NOMO-1 treated with dmso at 0.1 percent for 144 hours (cell line): ENCODE measurements around the gene C1orf94.

Source experiments
- DNase-seq: peaks from one replicate; lab custom pipeline; 2025; ENCODE audit not compliant: unreplicated experiment; lab: John Stamatoyannopoulos, UW

Gene C1orf94

DNA sequence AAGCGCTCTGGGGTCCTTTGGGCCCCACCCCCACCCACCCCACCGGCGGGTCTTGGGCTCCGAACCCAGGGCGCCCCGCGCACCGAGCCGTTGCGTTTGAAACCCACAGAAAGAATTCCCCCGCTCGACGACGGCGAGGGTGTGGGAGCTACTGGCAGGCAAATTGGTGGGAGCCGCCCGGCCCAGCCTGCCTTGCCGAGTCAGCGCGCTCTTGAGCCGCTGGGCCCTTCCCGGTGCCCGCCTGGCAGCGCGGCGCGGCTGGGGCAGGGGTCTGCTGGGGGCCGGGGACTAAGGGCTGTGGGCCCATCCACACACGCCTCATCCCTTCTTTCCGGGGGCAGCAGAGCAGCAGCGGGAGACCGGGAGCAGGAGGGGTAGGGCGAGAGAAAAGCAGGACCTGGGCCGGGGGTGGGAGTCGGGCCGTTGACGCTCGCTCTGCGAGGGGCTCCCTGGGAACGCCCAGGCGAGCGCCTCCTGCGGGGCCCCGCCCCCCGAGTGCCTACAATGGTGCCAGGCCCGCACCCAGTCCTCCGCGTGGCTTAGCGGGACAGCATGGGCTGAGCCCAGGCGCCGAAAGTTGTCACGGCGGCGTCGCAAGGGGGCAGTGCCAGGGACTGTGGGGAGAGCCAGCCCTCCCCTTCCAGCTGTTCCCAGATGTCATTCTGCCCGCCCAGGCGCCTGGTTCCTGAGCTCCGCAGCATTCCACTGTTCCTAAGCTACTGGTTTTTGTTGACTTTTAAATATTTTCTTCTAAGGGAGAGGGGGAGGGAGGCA lies at the start of gene C1orf94:
Gene C1orf94, plus strand, starts transcription at position 78 of the 774 bp plus-strand sequence. CDS start 883 bp downstream, outside the sequence.
- DNase-seq = no peak

DNA sequence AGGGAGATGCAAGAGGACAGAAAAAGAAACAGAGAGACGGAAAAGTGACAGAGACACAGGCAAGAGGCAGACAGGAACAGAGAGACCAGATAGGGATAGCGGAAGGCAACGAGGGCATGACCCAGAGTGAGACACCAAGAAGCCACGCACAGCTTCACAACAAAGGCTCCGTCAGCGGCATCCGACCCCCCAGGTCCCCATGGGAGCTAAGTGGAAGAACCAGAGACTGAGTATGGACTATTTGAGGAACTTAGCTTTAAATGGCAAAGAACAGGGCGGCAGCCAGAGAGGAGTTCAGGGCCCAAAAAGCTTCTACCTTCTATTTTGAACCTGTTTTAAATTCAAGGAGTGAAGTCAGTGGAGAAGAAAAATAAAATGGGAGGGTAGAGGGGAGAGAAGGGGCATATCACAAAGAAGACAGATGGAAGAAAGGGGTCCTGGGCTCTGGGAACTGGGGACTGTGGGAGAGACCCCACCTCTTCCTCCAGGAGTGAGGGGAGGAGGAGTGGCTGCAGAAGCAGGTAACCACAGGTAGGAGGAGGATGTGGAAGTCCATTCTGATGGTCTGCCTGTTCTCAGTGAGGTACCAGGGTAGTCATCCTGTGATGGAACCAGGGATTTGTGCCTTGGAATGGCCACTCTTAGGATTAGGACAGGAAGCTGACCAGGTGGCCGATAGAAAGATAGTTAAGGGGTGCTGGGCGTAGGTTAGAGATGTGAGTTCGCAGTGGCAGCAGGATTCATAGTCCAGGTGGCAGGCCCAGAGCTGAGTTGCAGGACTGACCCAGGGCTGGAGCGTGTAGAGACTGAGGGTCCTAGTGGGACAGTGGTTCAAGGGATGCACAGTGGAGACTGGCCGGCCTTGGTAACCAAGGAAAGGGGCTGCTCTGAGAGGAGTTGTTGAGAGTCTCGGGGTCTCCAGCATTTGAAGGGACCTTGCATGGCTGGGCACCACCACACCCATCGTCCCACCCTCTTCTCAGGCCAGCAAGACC lies 49.4 kb upstream of the C1orf94 start:
- DNase-seq = no peak

DNA sequence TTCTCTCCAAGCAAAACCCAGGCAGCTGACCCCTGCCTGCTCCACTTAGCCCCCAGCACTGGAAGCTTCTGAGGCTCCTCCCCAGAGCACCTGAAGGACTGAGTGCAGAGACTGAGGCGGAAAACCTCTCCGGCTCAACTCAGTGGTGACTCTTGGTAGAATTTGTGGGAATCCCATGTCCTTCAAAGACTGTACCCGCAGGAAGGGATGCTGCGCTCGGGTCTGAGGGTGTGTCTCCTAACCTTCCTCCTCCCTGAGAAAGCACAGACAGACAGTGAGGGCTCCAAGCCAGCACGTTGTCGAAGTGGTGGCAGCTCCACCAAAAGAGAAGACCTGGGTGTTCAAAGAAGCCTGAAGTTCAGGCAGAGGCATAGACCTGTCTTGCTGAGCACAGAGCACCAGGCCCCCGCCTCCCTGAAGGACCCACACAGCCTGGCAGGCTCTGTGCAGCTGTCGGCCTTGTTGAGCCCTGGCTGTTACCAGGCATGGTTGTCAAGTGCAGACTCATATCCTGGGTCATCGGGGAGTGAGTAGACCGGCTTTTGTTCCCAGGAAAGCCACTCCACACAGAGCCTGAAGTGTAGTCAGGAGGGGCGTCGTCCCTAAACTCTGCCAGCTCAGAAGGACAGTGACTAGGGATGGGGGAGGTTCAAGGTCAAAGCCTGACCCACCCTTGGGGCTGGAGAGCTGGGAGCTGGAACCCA lies 48.4 kb upstream of the C1orf94 start:
- DNase-seq = no peak

- DNase-seq = no peak
Observed at GRCh38 chr1:34129630-34130029, 47.1 kb upstream of the C1orf94 start.

- DNase-seq = no peak
Observed at GRCh38 chr1:34130306-34130705, 46.4 kb upstream of the C1orf94 start.

DNA sequence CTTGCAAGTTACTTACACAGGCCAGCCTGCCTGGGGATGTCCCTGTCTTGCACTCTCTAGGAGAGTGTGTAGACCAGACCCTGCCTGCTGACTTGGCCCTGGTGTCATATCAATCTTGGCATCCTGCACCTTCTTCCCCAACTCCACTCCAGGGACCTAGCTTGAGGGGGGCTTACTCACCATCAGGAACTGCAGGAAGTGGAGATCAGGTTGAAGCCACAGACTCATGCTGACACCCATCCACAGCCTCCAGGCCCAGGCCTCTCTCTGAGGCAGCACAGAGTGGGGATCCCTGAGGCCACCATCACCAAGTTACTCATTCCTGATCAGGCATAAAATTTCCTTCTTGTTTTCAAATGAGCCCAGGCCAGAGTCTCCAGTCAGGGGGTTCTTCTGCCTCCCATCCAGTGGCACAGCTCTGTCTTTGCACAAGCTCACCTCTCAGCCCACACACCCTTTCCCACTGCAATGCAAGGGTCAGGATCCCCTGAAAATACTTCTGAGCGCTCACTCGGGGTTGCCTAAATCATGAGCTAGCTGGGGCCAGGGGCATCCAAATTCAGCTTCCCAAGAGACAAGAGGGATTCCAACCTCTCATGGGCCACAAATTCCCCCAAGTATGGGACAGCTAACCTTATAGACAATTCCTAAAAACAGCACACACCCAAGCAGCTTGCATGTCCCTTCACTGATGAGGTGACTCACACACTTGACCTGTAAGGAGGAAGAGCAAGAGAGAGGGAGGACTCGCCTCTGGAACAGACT lies 45.1 kb upstream of the C1orf94 start:
- DNase-seq = no peak

GRCh38 chr1:34132161-34132420 lies 44.6 kb upstream of the C1orf94 start:
- DNase-seq = no peak

GRCh38 chr1:34137411-34137810 lies 39.3 kb upstream of the C1orf94 start:
- DNase-seq = no peak

DNA sequence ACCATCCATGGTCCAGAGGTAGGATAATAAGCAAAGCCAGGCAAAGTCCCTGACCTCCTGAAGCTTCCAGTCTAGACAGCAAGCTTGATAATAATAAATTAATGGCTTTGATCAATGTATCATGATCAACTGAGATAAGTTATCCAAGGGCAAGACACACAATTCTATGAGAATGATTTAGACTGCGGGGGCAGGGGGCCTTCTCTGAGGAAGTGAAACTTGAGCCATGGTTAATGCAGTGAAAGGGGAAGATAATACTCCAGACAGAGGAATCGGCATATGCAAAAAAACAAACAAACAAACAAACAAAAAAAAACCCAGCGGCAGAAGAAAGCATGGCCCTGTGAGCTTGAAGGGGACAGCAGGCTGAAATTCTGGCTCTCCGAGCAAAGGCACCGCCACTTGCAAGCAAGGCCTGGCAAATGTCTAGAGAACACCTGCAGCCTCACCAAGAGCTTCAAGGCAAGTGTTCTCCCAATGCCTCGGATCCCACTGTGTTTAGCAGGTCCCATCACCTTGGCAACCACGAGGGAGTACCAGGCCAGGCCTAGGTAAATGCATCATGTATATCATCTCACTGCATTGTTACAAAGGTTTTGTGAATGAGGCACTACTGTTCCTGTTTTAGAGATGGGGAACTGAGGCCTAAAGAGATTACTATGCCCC lies 36.6 kb upstream of the C1orf94 start:
- DNase-seq = peak; percentile 10

DNA sequence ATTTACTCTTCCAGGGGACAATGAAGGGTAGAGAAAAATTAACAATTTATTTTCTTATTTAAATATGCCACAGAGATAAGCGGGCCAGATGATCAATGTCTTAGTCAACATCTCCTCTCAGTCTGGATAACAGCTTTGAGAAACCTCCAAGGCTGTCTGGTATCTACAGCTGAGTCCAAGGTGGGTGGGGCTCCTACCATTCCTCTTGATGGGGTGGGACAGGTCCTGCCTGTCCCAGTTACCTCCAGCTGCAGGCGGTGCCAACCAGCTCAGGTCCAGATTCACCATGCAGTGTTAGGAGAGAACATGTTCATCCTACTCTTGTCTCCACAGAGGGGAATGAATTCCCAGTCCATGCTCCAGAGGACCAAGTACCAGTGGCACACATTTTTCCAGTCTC lies 32.7 kb upstream of the C1orf94 start:
- DNase-seq = no peak

DNA sequence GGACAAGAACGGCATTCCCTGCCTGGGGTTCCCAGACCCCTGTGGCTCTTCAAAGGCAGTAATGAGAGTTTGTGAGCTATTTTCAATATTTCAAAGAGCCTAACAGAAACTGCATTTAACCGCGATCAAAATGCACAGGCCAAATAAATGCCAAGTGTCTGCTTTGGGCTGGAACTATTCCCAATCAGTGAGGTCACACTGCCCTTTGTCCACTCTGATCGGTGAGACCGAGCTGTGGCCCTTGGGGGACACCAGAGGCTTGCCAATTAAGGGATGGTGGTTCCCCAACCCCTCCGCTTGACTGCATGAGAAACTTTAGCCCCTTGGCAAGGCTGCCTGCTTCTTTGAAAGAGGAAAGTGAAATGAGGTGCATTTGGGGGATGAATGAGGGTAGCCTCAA lies 31.9 kb upstream of the C1orf94 start:
- DNase-seq = no peak

DNA sequence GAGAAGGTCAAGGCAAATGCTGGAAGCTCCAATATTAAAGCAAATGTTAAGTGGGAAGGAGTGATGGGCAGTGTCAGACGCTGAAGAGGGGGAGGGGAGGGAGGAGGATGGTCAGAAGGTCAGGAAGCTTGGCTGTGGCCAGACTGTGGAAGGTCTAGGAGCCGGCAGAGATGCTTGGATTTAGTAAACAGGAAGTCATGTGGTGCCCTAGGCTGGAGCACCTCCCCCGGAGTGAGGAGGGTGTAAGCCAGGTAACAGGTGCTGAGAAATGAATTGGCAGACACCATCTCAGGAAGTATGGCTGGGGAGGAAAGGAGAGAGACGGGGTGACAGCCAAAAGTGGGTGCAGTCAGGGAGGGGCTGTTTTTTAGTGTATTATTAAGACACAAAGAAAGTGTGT lies 29.4 kb upstream of the C1orf94 start:
- no peak for DNase-seq

DNA sequence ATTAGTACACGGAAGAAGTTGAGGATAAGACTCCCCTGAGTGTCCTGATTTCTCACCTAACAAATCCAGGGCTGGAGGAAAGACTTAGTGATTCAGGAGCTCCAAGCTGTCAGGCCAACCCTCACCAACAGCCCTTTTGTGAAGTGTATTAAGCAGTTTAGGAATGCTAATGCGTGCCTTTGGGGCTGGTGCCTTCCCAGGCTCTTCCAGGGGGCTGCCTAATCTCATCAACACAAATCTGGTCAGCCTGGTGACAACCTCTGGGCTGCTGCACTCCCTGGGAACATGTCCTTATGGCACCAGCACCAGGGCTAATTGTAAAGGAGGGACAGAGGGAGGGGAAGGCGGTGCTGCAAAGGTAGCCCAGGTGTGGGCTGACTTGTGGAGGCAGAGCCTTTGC lies 27.2 kb upstream of the C1orf94 start:
- no peak for DNase-seq

- no peak for DNase-seq
Observed at GRCh38 chr1:34153246-34153645, 23.5 kb upstream of the C1orf94 start.

DNA sequence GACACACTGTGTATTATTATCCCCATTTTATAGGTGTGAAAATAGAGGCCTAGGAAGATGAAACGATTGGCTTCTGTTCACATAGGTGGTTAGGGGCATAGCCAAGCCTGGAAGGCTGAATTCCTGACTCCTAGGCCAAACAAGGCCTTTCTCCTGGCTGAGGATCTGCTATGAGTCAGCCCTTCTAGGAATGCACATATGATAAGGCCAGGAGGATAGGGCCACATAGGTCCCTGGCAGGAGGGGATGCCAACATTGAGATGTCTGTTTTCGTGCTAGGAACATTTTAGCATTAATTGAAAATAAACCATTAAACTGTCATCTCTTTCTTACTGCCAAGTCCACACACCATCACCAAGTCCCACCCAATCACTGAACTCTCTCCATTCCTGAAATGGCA lies 20.8 kb upstream of the C1orf94 start:
- DNase-seq = no peak

DNA sequence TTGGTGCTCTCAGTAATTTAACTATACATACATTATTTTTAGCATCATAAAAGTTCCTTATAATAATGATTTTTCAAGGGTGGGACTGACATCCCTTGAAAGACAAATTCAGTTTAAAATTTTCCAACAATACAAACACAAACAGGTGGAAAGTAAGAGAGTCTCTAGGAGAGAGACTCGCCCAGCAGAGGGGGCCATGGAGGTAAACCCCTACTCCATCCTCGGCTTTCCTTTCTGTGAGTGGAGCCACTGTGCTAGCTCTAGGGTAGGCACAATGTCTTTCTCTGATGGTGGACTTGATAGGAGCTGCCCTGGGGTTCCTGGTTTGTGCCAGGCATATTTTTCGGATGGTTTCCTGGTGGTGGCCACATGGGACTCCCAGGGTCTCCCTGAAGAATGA lies 20.0 kb upstream of the C1orf94 start:
- DNase-seq = no peak

- DNase-seq = peak; percentile 12
Observed at GRCh38 chr1:34162852-34163766, 13.6 kb upstream of the C1orf94 start.

- no peak for DNase-seq
Observed at GRCh38 chr1:34163792-34164731, 12.6 kb upstream of the C1orf94 start.
